Esophagus squamous epithelium (tissue), 5 donors: ENCODE results near the gene PBX4. TPM values are rescaled to one million over a fixed set of nuclear protein-coding genes. Genes with fewer than 3 reads are reported as not detected.

Source experiments
- DNase-seq: peaks from one replicate; lab custom pipeline; 2025; lab: John Stamatoyannopoulos, UW
- H3K27ac ChIP-seq, 4 donors: fragments of 200-600 bp; sonication (generic); one replicate each; pipeline ENCODE4 v1.5.1; 2016 to 2019; ENCODE audit warnings: mild to moderate bottlenecking in 1 of 4
- H3K27me3 ChIP-seq, 4 donors: fragments of 200-600 bp; sonication (generic); 1 replicate in 3 of 4; 2 replicates in 1 of 4; pipeline versions ENCODE4 v1.5.1 to v1.6.0; 2017 to 2021; ENCODE audit warnings: antibody characterized with exemption in 1 of 4
- H3K36me3 ChIP-seq, 3 donors: fragments of 200-600 bp; sonication (generic); one replicate each; pipeline ENCODE4 v1.5.1; 2016 to 2019
- H3K4me1 ChIP-seq, 3 donors: fragments of 200-600 bp; sonication (generic); one replicate each; pipeline ENCODE4 v1.5.1; 2017 to 2019
- H3K4me3 ChIP-seq, 4 donors: fragments of 200-600 bp; sonication (generic); 1 replicate in 3 of 4; 2 replicates in 1 of 4; pipeline ENCODE4 v1.5.1; 2016 to 2019; ENCODE audit warnings: mild to moderate bottlenecking in 2 of 4, moderate library complexity in 1 of 4
- H3K9me3 ChIP-seq, 3 donors: fragments of 200-600 bp; sonication (generic); one replicate each; pipeline ENCODE4 v1.5.1; 2016 to 2019
- POLR2A ChIP-seq, 4 donors: fragments of 450-650 bp; IDR thresholded peaks; one replicate each; pipeline ENCODE4 v1.6.1; 2017; ENCODE audit warnings: antibody characterized with exemption in 4 of 4, mild to moderate bottlenecking in 4 of 4, moderate library complexity in 3 of 4
- WGBS, 2 donors: methylation state at CpG; one replicate each; pipeline ENCODE4 v1.1.5; 2018; 5-methylcytosine and 5-hydroxymethylcytosine counted together
- intact Hi-C: fragments of 100-400 bp; cut with DNase I; formaldehyde crosslinking; loops from one replicate; pipeline ENCODE4 v1.15.0; 2022
- total RNA-seq, 4 donors: library from RNA; depleted of rRNA; stranded (reverse); fragments of >200 nt; gene quantifications; one replicate each; pipeline ENCODE4 v1.1.0, GENCODE V29; 2016
- TF ChIP-seq, protein P1 (sequence below), 6 experiments: fragments of 450-650 bp in 4 of 6; fragments of 200-600 bp in 2 of 6; sonication (generic) in 2 of 6; IDR thresholded peaks; one replicate each; pipeline ENCODE4 v1.5.1; 2016 to 2019; ENCODE audit warnings: antibody characterized with exemption in 6 of 6, mild to moderate bottlenecking in 4 of 6, moderate library complexity in 4 of 6
- donor health status: DM: yes; HTN: yes; CAD: no.

PBX4 gene
- total RNA-seq, 4 donors from 2014 or later, result 0.61 to 1.9 (median 1.7) TPM

- peaks cover 0 to 4% (median 0%) of the 10 kb centered on the region in 3 donors for H3K9me3 ChIP-seq
- H3K27me3 ChIP-seq, result peaks cover 0 to 69% (median 28%) of the 10 kb centered on the region in 4 donors
- peaks cover 24 to 45% (median 36%) of the 10 kb centered on the region in 3 donors for H3K4me1 ChIP-seq
- DNase-seq, result no peak
- no peak overlapping the region for H3K27ac ChIP-seq
- 37 to 51% methylated on average over 20 to 25 of the region's 59 CpGs for WGBS, 2 donors
- TF ChIP-seq, protein P1, sequence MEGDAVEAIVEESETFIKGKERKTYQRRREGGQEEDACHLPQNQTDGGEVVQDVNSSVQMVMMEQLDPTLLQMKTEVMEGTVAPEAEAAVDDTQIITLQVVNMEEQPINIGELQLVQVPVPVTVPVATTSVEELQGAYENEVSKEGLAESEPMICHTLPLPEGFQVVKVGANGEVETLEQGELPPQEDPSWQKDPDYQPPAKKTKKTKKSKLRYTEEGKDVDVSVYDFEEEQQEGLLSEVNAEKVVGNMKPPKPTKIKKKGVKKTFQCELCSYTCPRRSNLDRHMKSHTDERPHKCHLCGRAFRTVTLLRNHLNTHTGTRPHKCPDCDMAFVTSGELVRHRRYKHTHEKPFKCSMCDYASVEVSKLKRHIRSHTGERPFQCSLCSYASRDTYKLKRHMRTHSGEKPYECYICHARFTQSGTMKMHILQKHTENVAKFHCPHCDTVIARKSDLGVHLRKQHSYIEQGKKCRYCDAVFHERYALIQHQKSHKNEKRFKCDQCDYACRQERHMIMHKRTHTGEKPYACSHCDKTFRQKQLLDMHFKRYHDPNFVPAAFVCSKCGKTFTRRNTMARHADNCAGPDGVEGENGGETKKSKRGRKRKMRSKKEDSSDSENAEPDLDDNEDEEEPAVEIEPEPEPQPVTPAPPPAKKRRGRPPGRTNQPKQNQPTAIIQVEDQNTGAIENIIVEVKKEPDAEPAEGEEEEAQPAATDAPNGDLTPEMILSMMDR (IDR thresholded peaks at IDR 0.05), result no peak
- no peak for TF ChIP-seq POLR2A (IDR thresholded peaks at IDR 0.05)
- intact Hi-C loops, result no loop called here
- peak overlapping the region in 2 of 4 donors; percentile 38 to 57 for H3K4me3 ChIP-seq
- no peaks in the 10 kb centered on the region for H3K36me3 ChIP-seq
Measured at GRCh38 chr19:19537075-19538048, 81.1 kb downstream of the PBX4 start.

DNA sequence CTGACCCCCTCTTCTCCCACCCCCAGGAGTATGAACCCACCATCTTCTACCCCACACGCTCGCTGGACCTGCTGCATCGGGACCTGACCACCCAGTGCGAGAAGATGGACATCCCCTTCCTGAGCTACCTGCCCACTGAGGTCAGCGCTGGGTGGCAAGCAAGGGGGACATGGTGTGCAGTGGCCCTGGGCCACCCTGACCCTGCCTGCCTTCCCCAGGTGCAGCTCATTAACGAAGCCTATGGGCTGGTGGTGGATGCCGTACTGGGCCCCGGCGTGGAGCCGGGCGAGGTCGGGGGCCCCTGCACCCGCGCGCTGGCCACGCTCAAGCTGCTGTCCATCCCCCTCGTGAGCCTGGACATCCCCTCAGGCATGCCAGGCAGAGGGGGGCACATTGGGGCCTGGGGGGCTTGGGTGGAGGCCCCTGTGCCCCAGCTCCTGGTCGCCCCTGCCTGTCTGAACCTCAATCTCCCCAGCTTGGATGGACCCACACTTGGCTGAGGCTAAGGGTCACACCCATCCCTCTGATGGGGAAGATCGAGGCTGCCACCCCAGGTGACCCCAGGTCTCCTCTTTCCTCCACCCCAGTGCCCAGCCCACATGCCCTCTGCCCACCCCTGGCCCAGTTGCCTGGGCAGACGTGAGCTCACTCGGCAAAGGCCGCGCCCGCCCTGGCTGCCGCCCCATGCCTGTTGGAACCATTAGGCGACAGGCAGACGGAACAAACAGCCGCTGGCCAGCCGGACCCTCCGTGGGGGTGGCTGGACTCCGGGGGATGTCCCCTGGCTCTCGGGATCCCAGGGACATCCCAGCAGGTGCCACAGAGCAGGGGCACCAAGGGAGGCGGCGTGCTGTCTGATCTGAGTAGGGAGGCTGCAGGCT, 82.9 kb downstream of the PBX4 start:
- H3K27ac ChIP-seq, result no peak overlapping the region
- TF ChIP-seq, protein P1 (IDR thresholded peaks at IDR 0.05), result no peak
- TF ChIP-seq POLR2A (IDR thresholded peaks at IDR 0.05), result no peak
- 83 to 95% methylated on average over 6 to 7 of the region's 34 CpGs for WGBS, 2 donors
- DNase-seq, result no peak
- peaks cover 18 to 39% (median 29%) of the 10 kb centered on the region in 3 donors for H3K4me1 ChIP-seq
- H3K4me3 ChIP-seq, result no peak overlapping the region
- H3K27me3 ChIP-seq, result peaks cover 0 to 51% (median 13%) of the 10 kb centered on the region in 4 donors
- intact Hi-C loops, result no loop called here
- peaks cover 0 to 4% (median 0%) of the 10 kb centered on the region in 3 donors for H3K9me3 ChIP-seq
- H3K36me3 ChIP-seq, result no peaks in the 10 kb centered on the region

GRCh38 chr19:19534556-19535265, 83.8 kb downstream of the PBX4 start:
- no peak overlapping the region for H3K4me3 ChIP-seq
- H3K27me3 ChIP-seq, result peaks cover 0 to 42% (median 8%) of the 10 kb centered on the region in 4 donors
- peaks cover 16 to 31% (median 22%) of the 10 kb centered on the region in 3 donors for H3K4me1 ChIP-seq
- TF ChIP-seq, protein P1 (IDR thresholded peaks at IDR 0.05), result no peak
- no peak for TF ChIP-seq POLR2A (IDR thresholded peaks at IDR 0.05)
- no peak overlapping the region for H3K27ac ChIP-seq
- intact Hi-C loops, result loop anchor here (5.0 kb wide), 1 partner anchor 108 kb away; the partner anchor contains the start of gene GMIP
- no peak for DNase-seq
- 59 to 62% methylated on average over 22 to 25 of the region's 27 CpGs for WGBS, 2 donors
- no peaks in the 10 kb centered on the region for H3K36me3 ChIP-seq
- no peaks in the 10 kb centered on the region for H3K9me3 ChIP-seq

DNA sequence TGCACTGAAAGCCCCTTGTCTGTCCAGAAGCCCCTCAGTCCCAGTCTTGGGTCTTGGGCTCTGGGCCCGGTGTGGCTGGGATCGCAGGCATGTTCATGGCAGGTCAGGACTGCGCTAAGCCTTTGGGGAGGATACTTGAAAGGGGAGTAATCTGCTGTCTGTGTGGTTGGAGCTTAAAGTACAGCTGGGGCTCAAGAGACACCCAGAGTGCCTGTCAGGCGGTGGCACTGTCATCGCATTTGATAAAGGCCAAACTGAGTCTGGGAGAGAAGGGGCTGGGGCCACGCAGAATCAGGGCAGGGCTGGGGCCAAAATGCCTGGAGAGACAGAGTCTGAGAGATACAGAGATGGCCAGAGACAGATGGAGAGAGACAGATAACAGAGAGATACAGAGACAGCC, 84.6 kb downstream of the PBX4 start:
- intact Hi-C loops, result loop anchor here (5.0 kb wide), 1 partner anchor 108 kb away; the partner anchor contains the start of gene GMIP
- H3K27ac ChIP-seq, result no peak overlapping the region
- H3K9me3 ChIP-seq, result no peaks in the 10 kb centered on the region
- peaks cover 16 to 33% (median 22%) of the 10 kb centered on the region in 3 donors for H3K4me1 ChIP-seq
- TF ChIP-seq, protein P1 (IDR thresholded peaks at IDR 0.05), result no peak
- TF ChIP-seq POLR2A (IDR thresholded peaks at IDR 0.05), result no peak
- peaks cover 0 to 8% (median 1%) of the 10 kb centered on the region in 3 donors for H3K36me3 ChIP-seq
- no peak for DNase-seq
- WGBS, 2 donors, result 68 to 81% methylated on average over 4 of the region's 6 CpGs
- no peak overlapping the region for H3K4me3 ChIP-seq
- peaks cover 0 to 34% (median 4%) of the 10 kb centered on the region in 4 donors for H3K27me3 ChIP-seq
